Naive thymus-derived CD8-positive, alpha-beta T cell (primary cell): Measurements from ENCODE around the gene OLFM2. TPM values are rescaled to one million over a fixed set of nuclear protein-coding genes. Genes with fewer than 3 reads are reported as not detected.
A peak's percentile ranks its signal among the peaks of the same experiment; 100 is the strongest.

Source experiments
- ATAC-seq, 2 donors: fragments of 150-1000 bp; cut with Tn5 transposase in 1 of 2; sonication (Bioruptor Pico), chemical (Tn5 transposase) in 1 of 2; 1 replicate in 1 of 2; 2 replicates in 1 of 2; pipeline ENCODE4 v1.10.0; 2021; ENCODE audit warnings: mild to moderate bottlenecking in 2 of 2, moderate library complexity in 2 of 2
- POLR2A ChIA-PET: fragments of 350-600 bp; sonication (Branson Sonifier 250); formaldehyde crosslinking; loops from one replicate; lab custom pipeline; 2021; ENCODE audit warnings: antibody characterized with exemption; lab: Charles Lee
- DNase-seq, 10 donors: peaks; one replicate each; pipeline versions ENCODE4 v3.0.0 to v3.0.0-alpha.2; 2020 to 2022
- H3K27ac Mint-ChIP-seq, 10 donors: one replicate each; pipeline ENCODE4 v1.8.0; 2020 to 2022; ENCODE audit warnings: mild to moderate bottlenecking in 10 of 10, mixed read lengths in 10 of 10, moderate library complexity in 4 of 10, inconsistent platforms in 1 of 10
- H3K27me3 Mint-ChIP-seq, 5 donors: one replicate each; pipeline ENCODE4 v1.8.0; 2021 to 2022; ENCODE audit warnings: mixed read lengths in 5 of 5
- H3K36me3 Mint-ChIP-seq, 3 donors: one replicate each; pipeline ENCODE4 v1.8.0; 2020 to 2022; ENCODE audit warnings: mixed read lengths in 3 of 3, mild to moderate bottlenecking in 2 of 3, inconsistent platforms in 1 of 3
- H3K4me1 Mint-ChIP-seq, 4 donors: one replicate each; pipeline ENCODE4 v1.8.0; 2021 to 2022; ENCODE audit warnings: mixed read lengths in 4 of 4
- H3K4me3 Mint-ChIP-seq, 10 donors: one replicate each; pipeline ENCODE4 v1.8.0; 2020 to 2022; ENCODE audit warnings: mild to moderate bottlenecking in 10 of 10, mixed read lengths in 10 of 10, moderate library complexity in 6 of 10, inconsistent platforms in 1 of 10
- H3K9me3 Mint-ChIP-seq, 9 donors: one replicate each; pipeline ENCODE4 v1.8.0; 2020 to 2022; ENCODE audit warnings: mixed read lengths in 9 of 9, mild to moderate bottlenecking in 3 of 9, inconsistent platforms in 1 of 9, moderate library complexity in 1 of 9
- polyA plus RNA-seq, 3 donors: library from polyadenylated mRNA; unstranded; fragments of 300-500 nt; fragmentation: Illumina TruSeq; gene quantifications; one replicate each; pipeline ENCODE4 v1.2.3, GENCODE V29; 2021
- total RNA-seq, 8 experiments: library from RNA in 2 of 8; stranded (reverse) in 2 of 8; gene quantifications; one replicate each; pipeline ENCODE4 v1.2.3 and lab custom pipeline; 2021 to 2026

Gene OLFM2
- total and polyA plus RNA-seq, 5 experiments from 2014 or later = 6.1 to 14.8 (median 12.8) TPM

GRCh38 chr19:9868983-9869617 is 67.2 kb downstream of the OLFM2 start:
- no peaks in the 10 kb centered on the region for H3K9me3 Mint-ChIP-seq
- H3K4me1 Mint-ChIP-seq = peaks cover 15 to 36% (median 27%) of the 10 kb centered on the region in 4 donors
- DNase-seq = no peak
- no peak for ATAC-seq
- H3K27ac Mint-ChIP-seq = no peak overlapping the region
- no peaks in the 10 kb centered on the region for H3K27me3 Mint-ChIP-seq
- H3K36me3 Mint-ChIP-seq = peaks cover 0 to 5% (median 0%) of the 10 kb centered on the region in 3 donors
- POLR2A ChIA-PET = interaction anchor here (0.7 kb wide), 1 partner anchor 13 kb away, joined by 3 read pairs; no protein-coding TSS in a partner anchor
- H3K4me3 Mint-ChIP-seq = no peak overlapping the region

- DNase-seq (peak in 9 of 10 donors; percentile 28 to 81 (median 63)), ATAC-seq (peak; percentile 82 to 86)
- POLR2A ChIA-PET = interaction anchor here (0.7 to 2.0 kb wide), 3 partner anchors 8 to 13 kb away, joined by 3 to 7 read pairs (median 4); no protein-coding TSS in a partner anchor
- Mint-ChIP-seq H3K36me3 (peaks cover 0 to 5% (median 0%) of the 10 kb centered on the region in 3 donors), H3K27me3 (no peaks in the 10 kb centered on the region), H3K4me3 (peak overlapping the region; percentile 56 to 87 (median 69)), H3K4me1 (peaks cover 34 to 62% (median 59%) of the 10 kb centered on the region in 4 donors), H3K9me3 (no peaks in the 10 kb centered on the region), H3K27ac (peak overlapping the region; percentile 51 to 96 (median 90))
These were observed 70.4 kb downstream of the OLFM2 start for GRCh38 chr19:9865732-9866501.

GRCh38 chr19:9863759-9864158 is 72.6 kb downstream of the OLFM2 start:
- H3K27ac Mint-ChIP-seq = peak overlapping the region; percentile 89 to 99 (median 96)
- POLR2A ChIA-PET = interaction anchor here (0.6 to 2.5 kb wide), 7 partner anchors 11 to 45 kb away, joined by 3 to 14 read pairs (median 5); partner anchors contain the start of genes FBXL12, PIN1 and UBL5
- peaks cover 38 to 81% (median 76%) of the 10 kb centered on the region in 4 donors for H3K4me1 Mint-ChIP-seq
- ATAC-seq = peak; percentile 77 to 81
- no peaks in the 10 kb centered on the region for H3K36me3 Mint-ChIP-seq
- H3K9me3 Mint-ChIP-seq = no peaks in the 10 kb centered on the region
- peak in 6 of 10 donors; percentile 14 to 53 (median 36) for DNase-seq
- H3K27me3 Mint-ChIP-seq = no peaks in the 10 kb centered on the region
- peak overlapping the region; percentile 67 to 90 (median 78) for H3K4me3 Mint-ChIP-seq

- Mint-ChIP-seq H3K36me3 (no peaks in the 10 kb centered on the region), H3K4me3 (peak overlapping the region; percentile 67 to 90 (median 78)), H3K27me3 (no peaks in the 10 kb centered on the region), H3K4me1 (peaks cover 46 to 89% (median 84%) of the 10 kb centered on the region in 4 donors), H3K9me3 (no peaks in the 10 kb centered on the region), H3K27ac (peak overlapping the region; percentile 89 to 99 (median 96))
- POLR2A ChIA-PET = interaction anchor here (0.6 to 2.5 kb wide), 8 partner anchors 28 to 1417 kb away, joined by 3 to 14 read pairs (median 4); partner anchors contain the start of genes PIN1 and UBL5
- DNase-seq (peak in 5 of 10 donors; percentile 29 to 63 (median 35)), ATAC-seq (peak; percentile 19 to 50)
These were observed 73.4 kb downstream of the OLFM2 start for GRCh38 chr19:9862938-9863337.

- H3K4me3 Mint-ChIP-seq = peak overlapping the region in 5 of 10 donors; percentile 22 to 81 (median 75)
- POLR2A ChIA-PET = interaction anchor here (1.4 kb wide), 1 partner anchor 27 kb away, joined by 6 read pairs; the partner anchor contains the start of gene PIN1
These were observed 74.8 kb downstream of the OLFM2 start for GRCh38 chr19:9861503-9861902.

GRCh38 chr19:9860407-9860806 is 75.9 kb downstream of the OLFM2 start:
- Mint-ChIP-seq H3K9me3 (no peaks in the 10 kb centered on the region), H3K27ac (peak overlapping the region in 7 of 10 donors; percentile 24 to 99 (median 43)), H3K27me3 (no peaks in the 10 kb centered on the region), H3K4me1 (peaks cover 45 to 94% (median 86%) of the 10 kb centered on the region in 4 donors), H3K36me3 (peaks cover 0 to 5% (median 3%) of the 10 kb centered on the region in 3 donors), H3K4me3 (peak overlapping the region in 2 of 10 donors; percentile 36 to 76)
- DNase-seq (no peak), ATAC-seq (no peak)
- POLR2A ChIA-PET = interaction anchor here (0.6 to 1.7 kb wide), 3 partner anchors 42 to 1342 kb away, joined by 3 to 4 read pairs (median 4); partner anchors contain the start of gene FBXL12

More at GRCh38 chr19:9861503-9861902, 74.8 kb downstream of the OLFM2 start:
- Mint-ChIP-seq H3K36me3 (no peaks in the 10 kb centered on the region), H3K27me3 (no peaks in the 10 kb centered on the region), H3K9me3 (no peaks in the 10 kb centered on the region), H3K27ac (peak overlapping the region in 8 of 10 donors; percentile 4 to 99 (median 88)), H3K4me1 (peaks cover 50 to 94% (median 91%) of the 10 kb centered on the region in 4 donors)
- DNase-seq = no peak
- ATAC-seq = no peak

GRCh38 chr19:9858766-9859165 is 77.5 kb downstream of the OLFM2 start:
- Mint-ChIP-seq H3K36me3 (peaks cover 3 to 11% (median 9%) of the 10 kb centered on the region in 3 donors), H3K9me3 (no peaks in the 10 kb centered on the region), H3K27me3 (no peaks in the 10 kb centered on the region), H3K27ac (peak overlapping the region; percentile 78 to 99 (median 98)), H3K4me3 (peak overlapping the region; percentile 90 to 99 (median 95)), H3K4me1 (peaks cover 44 to 92% (median 76%) of the 10 kb centered on the region in 4 donors)
- ATAC-seq = no peak
- no peak for DNase-seq
- POLR2A ChIA-PET = interaction anchor here (0.5 to 3.5 kb wide), 12 partner anchors 8 to 378 kb away, joined by 4 to 15 read pairs (median 6); partner anchors contain the start of genes FBXL12, PIN1 and UBL5

GRCh38 chr19:9857920-9858746 is 78.2 kb downstream of the OLFM2 start:
- no peaks in the 10 kb centered on the region for H3K9me3 Mint-ChIP-seq
- peak overlapping the region; percentile 90 to 99 (median 95) for H3K4me3 Mint-ChIP-seq
- DNase-seq = peak in 5 of 10 donors; percentile 21 to 62 (median 51)
- H3K27ac Mint-ChIP-seq = peak overlapping the region; percentile 94 to 99 (median 98)
- no peaks in the 10 kb centered on the region for H3K27me3 Mint-ChIP-seq
- POLR2A ChIA-PET = interaction anchor here (0.5 to 3.5 kb wide), 16 partner anchors 8 to 452 kb away, joined by 3 to 15 read pairs (median 4); partner anchors contain the start of genes FBXL12, PIN1 and UBL5
- H3K4me1 Mint-ChIP-seq = peaks cover 39 to 92% (median 72%) of the 10 kb centered on the region in 4 donors
- ATAC-seq = peak; percentile 84 to 88
- H3K36me3 Mint-ChIP-seq = peaks cover 5 to 15% (median 12%) of the 10 kb centered on the region in 3 donors

GRCh38 chr19:9857076-9857721 is 79.1 kb downstream of the OLFM2 start:
- H3K9me3 Mint-ChIP-seq = no peaks in the 10 kb centered on the region
- ATAC-seq = peak in 1 of 2 donors; percentile 16
- peaks cover 38 to 92% (median 67%) of the 10 kb centered on the region in 4 donors for H3K4me1 Mint-ChIP-seq
- POLR2A ChIA-PET = interaction anchor here (0.5 to 3.5 kb wide), 12 partner anchors 8 to 451 kb away, joined by 3 to 15 read pairs (median 6); partner anchors contain the start of genes FBXL12, PIN1, UBL5 and ZNF846
- no peaks in the 10 kb centered on the region for H3K27me3 Mint-ChIP-seq
- DNase-seq = no peak
- H3K36me3 Mint-ChIP-seq = peaks cover 5 to 23% (median 12%) of the 10 kb centered on the region in 3 donors
- peak overlapping the region; percentile 90 to 99 (median 95) for H3K4me3 Mint-ChIP-seq
- H3K27ac Mint-ChIP-seq = peak overlapping the region; percentile 94 to 99 (median 98)

- POLR2A ChIA-PET = interaction anchor here (1.1 to 3.5 kb wide), 5 partner anchors 9 to 88 kb away, joined by 4 to 15 read pairs (median 9); partner anchors contain the start of genes UBL5 and ZNF846
- DNase-seq (no peak), ATAC-seq (no peak)
- Mint-ChIP-seq H3K9me3 (no peaks in the 10 kb centered on the region), H3K36me3 (peaks cover 5 to 26% (median 12%) of the 10 kb centered on the region in 3 donors), H3K4me3 (peak overlapping the region; percentile 90 to 99 (median 95)), H3K27ac (peak overlapping the region; percentile 92 to 99 (median 98)), H3K27me3 (no peaks in the 10 kb centered on the region), H3K4me1 (peaks cover 36 to 92% (median 62%) of the 10 kb centered on the region in 4 donors)
These were observed 79.7 kb downstream of the OLFM2 start for GRCh38 chr19:9856609-9857008.
